Effector memory CD4-positive, alpha-beta T cell (primary cell): Measurements from ENCODE around the gene IRX5.

Experiments used
- DNase-seq, 3 donors: peaks; one replicate each; pipeline ENCODE4 v3.0.0-alpha.2; 2020
- H3K27ac ChIP-seq: 2 replicates; pipeline ENCODE4 v1.7.0; 2013; ENCODE audit warnings: mild to moderate bottlenecking, low read length, moderate library complexity; ENCODE audit not compliant: insufficient read depth, poor library complexity, severe bottlenecking
- H3K27me3 ChIP-seq: replicated peaks from 2 replicates; pipeline ENCODE4 v1.7.0; 2013; ENCODE audit warnings: mild to moderate bottlenecking, low read length; ENCODE audit not compliant: insufficient read depth, control insufficient read depth, poor library complexity, severe bottlenecking
- H3K36me3 ChIP-seq: 2 replicates; pipeline ENCODE4 v1.7.0; 2013; ENCODE audit warnings: mild to moderate bottlenecking, low read length, moderate library complexity; ENCODE audit not compliant: control insufficient read depth, insufficient read depth
- H3K4me1 ChIP-seq: 2 replicates; pipeline ENCODE4 v1.7.0; 2013; ENCODE audit warnings: low read length, mild to moderate bottlenecking; ENCODE audit not compliant: control insufficient read depth, insufficient read depth, poor library complexity, severe bottlenecking
- H3K4me3 ChIP-seq: 2 replicates; pipeline ENCODE4 v1.7.0; 2013; ENCODE audit warnings: low read length, low read depth, mild to moderate bottlenecking; ENCODE audit not compliant: insufficient read depth, poor library complexity, severe bottlenecking
- H3K9me3 ChIP-seq: 2 replicates; pipeline ENCODE4 v1.7.0; 2013; ENCODE audit warnings: mild to moderate bottlenecking, low read length, moderate library complexity; ENCODE audit not compliant: control insufficient read depth

The IRX5 gene

DNA sequence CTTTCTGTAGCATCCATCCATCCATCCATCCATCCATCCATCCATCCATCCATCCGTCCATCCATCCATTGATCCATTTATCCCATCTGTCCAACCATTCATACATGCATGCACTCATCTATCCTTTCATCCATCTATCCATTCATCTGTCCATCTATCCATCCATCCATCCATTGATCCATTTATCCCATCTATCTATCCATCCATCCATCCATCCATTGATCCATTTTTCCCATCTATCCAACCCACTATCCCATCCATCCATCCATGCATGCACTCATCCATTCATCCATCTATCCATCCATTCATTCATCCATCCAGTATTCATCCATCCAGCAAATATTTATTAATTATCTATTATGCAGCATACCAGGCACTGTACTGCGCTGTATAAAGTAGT is 34.8 kb downstream of the IRX5 start:
- H3K9me3 ChIP-seq, result no peaks in the 10 kb centered on the region
- no peaks in the 10 kb centered on the region for H3K27me3 ChIP-seq
- no peak overlapping the region for H3K4me3 ChIP-seq
- H3K27ac ChIP-seq, result no peak overlapping the region
- H3K36me3 ChIP-seq, result no peaks in the 10 kb centered on the region
- H3K4me1 ChIP-seq, result no peaks in the 10 kb centered on the region
- DNase-seq, result no peak

DNA sequence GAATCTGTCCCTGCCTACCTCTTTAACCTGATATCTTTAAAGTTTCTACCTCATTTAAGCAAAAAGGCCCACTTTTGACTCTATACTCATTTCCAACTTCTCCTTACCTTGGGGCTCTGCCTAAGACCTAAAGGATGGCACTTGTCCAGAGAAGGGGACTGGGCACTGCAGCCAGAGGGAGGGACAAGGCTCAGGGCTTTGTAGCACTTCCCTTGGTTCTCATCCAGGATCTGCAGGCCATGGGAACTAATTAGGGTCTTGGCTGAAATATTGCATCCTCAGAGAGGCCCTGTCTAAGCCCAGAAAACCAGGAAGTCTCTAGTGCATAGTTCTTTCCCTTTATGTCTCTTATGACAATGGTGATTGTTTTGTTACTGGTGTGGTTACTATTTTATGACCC is 37.3 kb downstream of the IRX5 start:
- Histone ChIP-seq H3K27ac (no peak overlapping the region), H3K4me1 (no peaks in the 10 kb centered on the region), H3K27me3 (no peaks in the 10 kb centered on the region), H3K4me3 (no peak overlapping the region), H3K36me3 (no peaks in the 10 kb centered on the region), H3K9me3 (no peaks in the 10 kb centered on the region)
- no peak for DNase-seq

DNA sequence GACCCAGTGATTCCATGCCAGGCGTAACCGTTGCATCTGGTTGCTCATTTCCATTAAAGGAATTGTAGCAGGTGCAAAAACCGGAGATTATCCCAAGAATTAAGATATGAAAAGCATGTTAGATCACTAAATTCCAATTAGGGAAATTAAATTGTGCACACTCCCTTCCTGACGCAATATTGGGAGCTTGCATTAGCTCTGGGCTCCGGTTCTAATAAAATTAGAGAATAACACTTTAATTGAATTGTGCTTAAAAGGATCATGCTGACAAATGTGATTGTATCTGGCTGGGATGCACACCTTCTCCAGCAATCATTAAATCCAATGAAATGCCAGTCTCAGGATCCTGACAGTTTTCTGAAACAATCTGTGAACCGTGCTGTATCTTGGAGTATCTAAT is 38.1 kb downstream of the IRX5 start:
- no peaks in the 10 kb centered on the region for H3K9me3 ChIP-seq
- no peaks in the 10 kb centered on the region for H3K4me1 ChIP-seq
- no peak overlapping the region for H3K4me3 ChIP-seq
- DNase-seq, result no peak
- no peak overlapping the region for H3K27ac ChIP-seq
- no peaks in the 10 kb centered on the region for H3K27me3 ChIP-seq
- H3K36me3 ChIP-seq, result no peaks in the 10 kb centered on the region

DNA sequence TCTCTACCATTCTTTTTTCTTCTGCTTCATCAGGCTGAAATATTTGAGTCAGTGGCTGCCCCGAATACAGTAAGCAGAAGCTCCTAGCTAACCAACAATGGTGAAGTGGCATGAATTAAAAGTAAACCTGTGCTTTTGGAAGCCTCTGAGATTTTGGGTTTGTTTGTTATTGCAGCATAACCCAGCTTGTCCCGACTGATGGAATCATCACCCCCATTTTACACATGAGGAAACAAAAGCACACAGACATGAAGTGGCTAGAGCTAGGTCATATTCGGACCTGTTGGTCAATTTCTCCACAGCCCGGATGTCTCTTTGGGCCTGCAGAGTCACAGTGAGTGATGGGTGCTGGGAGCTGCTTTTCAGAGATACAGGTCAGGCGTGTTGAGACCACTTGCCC is 39.4 kb downstream of the IRX5 start:
- no peaks in the 10 kb centered on the region for H3K9me3 ChIP-seq
- no peak for DNase-seq
- no peaks in the 10 kb centered on the region for H3K27me3 ChIP-seq
- no peak overlapping the region for H3K4me3 ChIP-seq
- H3K36me3 ChIP-seq, result no peaks in the 10 kb centered on the region
- no peaks in the 10 kb centered on the region for H3K4me1 ChIP-seq
- no peak overlapping the region for H3K27ac ChIP-seq

DNA sequence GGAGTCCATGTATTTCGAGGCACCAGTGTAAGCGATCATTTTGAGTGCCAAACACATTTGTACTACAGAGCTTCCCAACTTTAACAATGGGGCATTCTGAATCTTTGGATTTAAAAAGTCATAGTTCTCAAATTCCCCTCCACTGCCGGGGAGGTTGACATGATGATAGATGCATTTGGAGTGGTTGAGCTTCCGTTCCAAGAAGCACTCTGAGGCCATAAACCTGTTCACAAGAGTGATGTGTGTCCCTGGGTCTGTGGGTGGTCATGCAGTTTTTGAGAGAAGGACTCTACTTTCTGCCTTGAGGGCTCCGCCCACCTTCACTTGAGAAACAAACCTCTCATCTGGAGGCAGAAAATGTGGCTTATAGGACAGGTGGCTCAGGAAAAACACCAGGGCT is 43.7 kb downstream of the IRX5 start:
- Histone ChIP-seq H3K36me3 (no peaks in the 10 kb centered on the region), H3K9me3 (no peaks in the 10 kb centered on the region), H3K27ac (no peak overlapping the region), H3K27me3 (no peaks in the 10 kb centered on the region), H3K4me3 (no peak overlapping the region), H3K4me1 (no peaks in the 10 kb centered on the region)
- no peak for DNase-seq

DNA sequence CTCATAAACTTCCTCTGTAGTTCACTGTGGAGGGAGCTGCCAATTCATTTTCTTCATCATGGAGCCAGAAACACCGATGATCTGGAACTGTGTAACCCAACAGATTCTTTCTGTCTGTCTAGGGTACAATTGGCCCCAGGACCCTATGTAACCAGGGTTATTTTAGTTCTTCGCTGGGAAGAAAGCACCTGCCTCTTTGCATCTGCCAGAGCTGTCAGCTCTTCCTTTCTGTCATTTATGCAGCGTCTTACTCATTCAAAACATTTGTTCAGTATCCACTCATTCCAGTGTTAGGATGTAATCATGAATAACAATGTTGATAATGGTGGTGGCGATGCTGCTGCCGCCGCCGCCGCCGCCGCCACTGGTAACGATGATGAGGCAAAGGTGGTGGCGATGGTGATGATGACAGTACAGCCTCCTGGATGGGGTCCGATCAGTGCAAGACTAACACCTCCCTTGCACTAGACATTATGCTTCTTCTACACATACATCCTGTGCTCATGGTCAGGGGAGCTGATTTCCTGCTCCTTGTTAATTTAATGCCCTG is 46.1 kb downstream of the IRX5 start:
- Histone ChIP-seq H3K36me3 (no peaks in the 10 kb centered on the region), H3K27ac (no peak overlapping the region), H3K4me3 (no peak overlapping the region), H3K27me3 (no peaks in the 10 kb centered on the region), H3K4me1 (no peaks in the 10 kb centered on the region), H3K9me3 (no peaks in the 10 kb centered on the region)
- no peak for DNase-seq

DNA sequence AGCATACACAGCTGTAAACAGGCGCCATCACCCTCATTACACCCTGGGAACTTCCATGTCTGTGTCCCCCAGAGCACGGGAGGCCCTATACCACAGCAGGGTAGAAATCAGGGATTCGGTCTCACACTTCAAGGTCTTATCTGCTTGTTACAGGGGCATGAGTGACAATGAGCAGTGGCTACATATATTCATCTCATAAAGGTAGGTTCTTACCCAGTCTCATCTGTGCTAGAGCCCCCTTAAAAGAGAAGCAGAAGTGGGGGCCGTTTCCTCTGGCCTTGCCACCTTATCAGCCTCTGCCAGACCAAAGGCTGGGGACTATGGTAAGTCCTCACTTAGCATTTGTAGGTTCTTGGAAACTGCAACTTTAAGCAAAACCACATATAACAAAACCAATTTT is 46.5 kb downstream of the IRX5 start:
- no peak for DNase-seq
- Histone ChIP-seq H3K27ac (no peak overlapping the region), H3K4me3 (no peak overlapping the region), H3K9me3 (no peaks in the 10 kb centered on the region), H3K4me1 (no peaks in the 10 kb centered on the region), H3K27me3 (no peaks in the 10 kb centered on the region), H3K36me3 (no peaks in the 10 kb centered on the region)

DNA sequence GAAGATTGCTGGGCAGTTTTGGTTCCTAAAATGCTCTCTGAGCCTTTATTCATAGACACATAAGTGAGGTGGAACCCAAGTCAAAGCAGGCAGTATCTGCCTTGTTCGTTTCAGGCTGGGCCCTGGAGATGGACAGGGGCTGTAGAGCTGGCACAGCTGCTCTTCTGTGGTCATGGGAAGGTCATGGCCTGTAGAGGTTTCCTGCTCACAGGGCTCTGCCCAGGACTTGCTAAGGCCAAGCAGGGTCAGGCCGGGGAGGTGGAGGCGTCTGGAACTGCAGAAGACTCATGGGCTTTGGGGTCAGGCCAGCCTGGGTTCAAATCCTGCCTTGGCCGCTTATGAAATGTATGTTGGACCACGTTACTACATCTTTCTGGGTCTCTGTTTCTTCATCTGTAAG is 50.2 kb downstream of the IRX5 start:
- Histone ChIP-seq H3K27ac (no peak overlapping the region), H3K36me3 (no peaks in the 10 kb centered on the region), H3K27me3 (no peaks in the 10 kb centered on the region), H3K4me3 (no peak overlapping the region), H3K4me1 (no peaks in the 10 kb centered on the region), H3K9me3 (no peaks in the 10 kb centered on the region)
- no peak for DNase-seq
